Astrocyte (in vitro differentiated cells and primary cell): ENCODE results near the gene NCOR2.

Experiments
- EZH2 ChIP-seq: IDR thresholded peaks from 2 replicates; pipeline ENCODE4 v1.6.1; 2012; ENCODE audit warnings: mild to moderate bottlenecking, low read length, inconsistent platforms; ENCODE audit not compliant: insufficient read depth
- TF ChIP-seq, protein P1 (sequence below): IDR thresholded peaks from 2 replicates; pipeline ENCODE4 v1.5.1; 2011; ENCODE audit warnings: low read depth, mild to moderate bottlenecking, inconsistent platforms, low read length, moderate library complexity; ENCODE audit not compliant: insufficient read depth

GRCh38 chr12:124595444-124595843 is 28.0 kb upstream of the NCOR2 start:
- TF ChIP-seq, protein P1, sequence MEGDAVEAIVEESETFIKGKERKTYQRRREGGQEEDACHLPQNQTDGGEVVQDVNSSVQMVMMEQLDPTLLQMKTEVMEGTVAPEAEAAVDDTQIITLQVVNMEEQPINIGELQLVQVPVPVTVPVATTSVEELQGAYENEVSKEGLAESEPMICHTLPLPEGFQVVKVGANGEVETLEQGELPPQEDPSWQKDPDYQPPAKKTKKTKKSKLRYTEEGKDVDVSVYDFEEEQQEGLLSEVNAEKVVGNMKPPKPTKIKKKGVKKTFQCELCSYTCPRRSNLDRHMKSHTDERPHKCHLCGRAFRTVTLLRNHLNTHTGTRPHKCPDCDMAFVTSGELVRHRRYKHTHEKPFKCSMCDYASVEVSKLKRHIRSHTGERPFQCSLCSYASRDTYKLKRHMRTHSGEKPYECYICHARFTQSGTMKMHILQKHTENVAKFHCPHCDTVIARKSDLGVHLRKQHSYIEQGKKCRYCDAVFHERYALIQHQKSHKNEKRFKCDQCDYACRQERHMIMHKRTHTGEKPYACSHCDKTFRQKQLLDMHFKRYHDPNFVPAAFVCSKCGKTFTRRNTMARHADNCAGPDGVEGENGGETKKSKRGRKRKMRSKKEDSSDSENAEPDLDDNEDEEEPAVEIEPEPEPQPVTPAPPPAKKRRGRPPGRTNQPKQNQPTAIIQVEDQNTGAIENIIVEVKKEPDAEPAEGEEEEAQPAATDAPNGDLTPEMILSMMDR: no peak
- TF ChIP-seq EZH2: no peak
